Measurements from ENCODE around the gene CPLANE1. TPM values are rescaled to one million over a fixed set of nuclear protein-coding genes. Genes with fewer than 3 reads are reported as not detected.

CPLANE1 gene
- total and polyA plus RNA-seq, 10 of the 15 experiments (the other 5 are each of a cell fraction or from before 2014, with no cell fraction given), result 1.7 to 14.8 (median 6.7) TPM

DNA sequence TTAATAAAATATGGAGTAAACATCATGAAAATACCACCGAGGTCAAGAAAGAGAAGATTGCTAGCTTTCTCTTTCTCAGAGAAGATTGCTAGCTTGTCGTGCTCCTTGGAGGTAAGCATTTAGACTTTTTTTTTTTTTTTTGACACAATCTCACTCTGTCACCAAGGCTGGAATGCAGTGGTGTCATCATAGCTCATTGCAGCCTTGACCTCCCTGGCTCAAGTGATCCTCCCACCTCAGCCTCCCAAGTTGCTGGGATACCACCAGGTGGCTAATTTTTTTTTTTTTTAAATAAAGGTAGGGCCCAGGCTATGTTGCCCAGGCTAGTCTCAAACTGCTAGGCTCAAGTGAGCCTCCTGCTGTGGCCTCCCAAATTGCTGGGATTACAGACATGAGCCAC is 26.3 kb upstream of the CPLANE1 start:
- SMC1A ChIA-PET (ENCODE audit: uncharacterized antibody, unreplicated experiment), result no interaction called here
- no peaks in the 10 kb centered on the region for H3K27me3 ChIP-seq (replicated peaks in 1 of 2; ENCODE audit: control insufficient read depth in 2 of 2, insufficient read depth in 2 of 2, low read length in 1 of 2)
- H4K20me1 ChIP-seq (ENCODE audit: control insufficient read depth, insufficient read depth), result no peaks in the 10 kb centered on the region
- ATAC-seq, result no peak
- no peak for DNase-seq (ENCODE audit: low read depth, low spot score)
- 47% methylated on average over 2 of the region's 2 CpGs for WGBS (ENCODE audit: insufficient coverage, insufficient replicate concordance, low lambda C conversion rate, missing lambda C conversion rate)
- TF ChIP-seq BACH1 (IDR thresholded peaks at IDR 0.05; ENCODE audit: borderline replicate concordance), result no peak
- TF ChIP-seq NR2F1 (conservative IDR thresholded peaks at IDR 0.05), result no peak
- no peak for TF ChIP-seq CHD2 (IDR thresholded peaks at IDR 0.05; ENCODE audit: borderline replicate concordance, low read depth, low read length)
- no peak for TF ChIP-seq HSF1 (IDR thresholded peaks at IDR 0.05; ENCODE audit: low read depth, low read length)
- TF ChIP-seq IKZF1 (conservative IDR thresholded peaks at IDR 0.05), result no peak
- TF ChIP-seq SMC3 (IDR thresholded peaks at IDR 0.05; ENCODE audit: borderline replicate concordance, low read length), result no peak
- TF ChIP-seq RELA (IDR thresholded peaks at IDR 0.05; ENCODE audit: borderline replicate concordance, partially characterized antibody), result no peak
- TF ChIP-seq DPF2 (IDR thresholded peaks at IDR 0.05), result no peak
- intact Hi-C loops (cut with micrococcal nuclease; ENCODE audit: unreplicated experiment) (no loop called here), in situ Hi-C loops (cut with MboI) (no loop called here)
- H2AFZ ChIP-seq (ENCODE audit: control insufficient read depth, low read depth, low read length), result no peak overlapping the region
- POLR2A ChIA-PET, result no interaction called here
- H3K9ac ChIP-seq (ENCODE audit: control insufficient read depth, insufficient read depth, low read length), result no peak overlapping the region
- H3K4me3 ChIP-seq, result no peak overlapping the region
- CTCF ChIA-PET, result no interaction called here
- H3K4me2 ChIP-seq (ENCODE audit: control insufficient read depth, insufficient read depth), result no peak overlapping the region
- no peak for FAIRE-seq
- H3K27ac ChIP-seq (ENCODE audit: control insufficient read depth, insufficient read depth), result no peak overlapping the region
- RAD21 ChIA-PET (ENCODE audit: unreplicated experiment), result no interaction called here
- no peaks in the 10 kb centered on the region for H3K36me3 ChIP-seq (ENCODE audit: control insufficient read depth in 2 of 2, insufficient read depth in 2 of 2, low read length in 1 of 2)
- BruUV-seq (replicated peaks), result no TSS peak
- no peaks in the 10 kb centered on the region for H3K4me1 ChIP-seq (ENCODE audit: control insufficient read depth, insufficient read depth, low read length)
- peaks cover 4% of the 10 kb centered on the region; the same call in 1 of the 3 replicates for H3K9me3 ChIP-seq (replicated peaks; ENCODE audit: control insufficient read depth, insufficient read depth, low read length)
- no peaks in the 10 kb centered on the region for H3K79me2 ChIP-seq (ENCODE audit: control insufficient read depth, insufficient read depth, low read length)

DNA sequence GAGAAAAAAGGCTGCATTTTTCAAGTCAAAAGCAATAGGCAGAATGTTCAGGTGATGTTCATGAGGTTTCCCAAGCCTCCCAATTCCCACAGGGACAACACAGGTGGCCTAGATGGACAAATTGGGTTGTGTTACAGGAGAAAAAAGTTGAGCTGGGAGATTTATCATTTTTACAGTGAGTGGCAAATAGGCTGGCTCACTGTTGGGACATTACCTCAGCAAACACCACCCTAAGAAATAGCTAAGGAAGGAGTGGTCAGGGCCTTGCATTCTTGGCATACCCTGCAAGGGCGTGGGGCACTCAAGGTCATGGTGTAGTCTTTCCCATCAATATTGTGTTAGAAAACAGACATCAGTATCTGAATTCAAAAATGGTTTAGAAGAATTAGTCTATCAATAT is 23.3 kb upstream of the CPLANE1 start:
- Histone ChIP-seq H3K27ac (ENCODE audit: control insufficient read depth, insufficient read depth) (no peak overlapping the region), H3K4me1 (ENCODE audit: control insufficient read depth, insufficient read depth, low read length) (no peaks in the 10 kb centered on the region), H2AFZ (ENCODE audit: control insufficient read depth, low read depth, low read length) (no peak overlapping the region), H3K36me3 (ENCODE audit: control insufficient read depth in 2 of 2, insufficient read depth in 2 of 2, low read length in 1 of 2) (no peaks in the 10 kb centered on the region), H3K9ac (ENCODE audit: control insufficient read depth, insufficient read depth, low read length) (no peak overlapping the region), H3K4me3 (no peak overlapping the region), H3K27me3 (replicated peaks in 1 of 2; ENCODE audit: control insufficient read depth in 2 of 2, insufficient read depth in 2 of 2, low read length in 1 of 2) (no peaks in the 10 kb centered on the region), H4K20me1 (ENCODE audit: control insufficient read depth, insufficient read depth) (no peaks in the 10 kb centered on the region), H3K79me2 (ENCODE audit: control insufficient read depth, insufficient read depth, low read length) (no peaks in the 10 kb centered on the region), H3K4me2 (ENCODE audit: control insufficient read depth, insufficient read depth) (no peak overlapping the region), H3K9me3 (replicated peaks; ENCODE audit: control insufficient read depth, insufficient read depth, low read length) (no peaks in the 10 kb centered on the region; the same call in 2 of the 3 replicates)
- no TSS peak for BruUV-seq (replicated peaks)
- TF ChIP-seq MTA3 (IDR thresholded peaks at IDR 0.05; ENCODE audit: borderline replicate concordance, low read length), result no peak
- TF ChIP-seq, protein P1, sequence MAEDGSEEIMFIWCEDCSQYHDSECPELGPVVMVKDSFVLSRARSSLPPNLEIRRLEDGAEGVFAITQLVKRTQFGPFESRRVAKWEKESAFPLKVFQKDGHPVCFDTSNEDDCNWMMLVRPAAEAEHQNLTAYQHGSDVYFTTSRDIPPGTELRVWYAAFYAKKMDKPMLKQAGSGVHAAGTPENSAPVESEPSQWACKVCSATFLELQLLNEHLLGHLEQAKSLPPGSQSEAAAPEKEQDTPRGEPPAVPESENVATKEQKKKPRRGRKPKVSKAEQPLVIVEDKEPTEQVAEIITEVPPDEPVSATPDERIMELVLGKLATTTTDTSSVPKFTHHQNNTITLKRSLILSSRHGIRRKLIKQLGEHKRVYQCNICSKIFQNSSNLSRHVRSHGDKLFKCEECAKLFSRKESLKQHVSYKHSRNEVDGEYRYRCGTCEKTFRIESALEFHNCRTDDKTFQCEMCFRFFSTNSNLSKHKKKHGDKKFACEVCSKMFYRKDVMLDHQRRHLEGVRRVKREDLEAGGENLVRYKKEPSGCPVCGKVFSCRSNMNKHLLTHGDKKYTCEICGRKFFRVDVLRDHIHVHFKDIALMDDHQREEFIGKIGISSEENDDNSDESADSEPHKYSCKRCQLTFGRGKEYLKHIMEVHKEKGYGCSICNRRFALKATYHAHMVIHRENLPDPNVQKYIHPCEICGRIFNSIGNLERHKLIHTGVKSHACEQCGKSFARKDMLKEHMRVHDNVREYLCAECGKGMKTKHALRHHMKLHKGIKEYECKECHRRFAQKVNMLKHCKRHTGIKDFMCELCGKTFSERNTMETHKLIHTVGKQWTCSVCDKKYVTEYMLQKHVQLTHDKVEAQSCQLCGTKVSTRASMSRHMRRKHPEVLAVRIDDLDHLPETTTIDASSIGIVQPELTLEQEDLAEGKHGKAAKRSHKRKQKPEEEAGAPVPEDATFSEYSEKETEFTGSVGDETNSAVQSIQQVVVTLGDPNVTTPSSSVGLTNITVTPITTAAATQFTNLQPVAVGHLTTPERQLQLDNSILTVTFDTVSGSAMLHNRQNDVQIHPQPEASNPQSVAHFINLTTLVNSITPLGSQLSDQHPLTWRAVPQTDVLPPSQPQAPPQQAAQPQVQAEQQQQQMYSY (CRISPR knock-in tag; IDR thresholded peaks at IDR 0.05), result no peak
- TF ChIP-seq, protein P2, sequence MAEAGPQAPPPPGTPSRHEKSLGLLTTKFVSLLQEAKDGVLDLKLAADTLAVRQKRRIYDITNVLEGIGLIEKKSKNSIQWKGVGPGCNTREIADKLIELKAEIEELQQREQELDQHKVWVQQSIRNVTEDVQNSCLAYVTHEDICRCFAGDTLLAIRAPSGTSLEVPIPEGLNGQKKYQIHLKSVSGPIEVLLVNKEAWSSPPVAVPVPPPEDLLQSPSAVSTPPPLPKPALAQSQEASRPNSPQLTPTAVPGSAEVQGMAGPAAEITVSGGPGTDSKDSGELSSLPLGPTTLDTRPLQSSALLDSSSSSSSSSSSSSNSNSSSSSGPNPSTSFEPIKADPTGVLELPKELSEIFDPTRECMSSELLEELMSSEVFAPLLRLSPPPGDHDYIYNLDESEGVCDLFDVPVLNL (IDR thresholded peaks at IDR 0.05; ENCODE audit: low read depth, low read length), result no peak
- no peak for TF ChIP-seq IRF4 (IDR thresholded peaks at IDR 0.05; ENCODE audit: low read depth, low read length)
- in situ Hi-C loops (cut with MboI) (no loop called here), intact Hi-C loops (cut with micrococcal nuclease; ENCODE audit: unreplicated experiment) (no loop called here)
- POLR2A ChIA-PET, result no interaction called here
- RAD21 ChIA-PET (ENCODE audit: unreplicated experiment), result no interaction called here
- SMC1A ChIA-PET (ENCODE audit: uncharacterized antibody, unreplicated experiment), result interaction anchor here (0.9 to 1.2 kb wide), 2 partner anchors 9 to 24 kb away, joined by 3 read pairs; no protein-coding TSS in a partner anchor
- DNase-seq (ENCODE audit: low read depth, low spot score), result no peak
- CTCF ChIA-PET, result no interaction called here
- no peak for FAIRE-seq
- 0% methylated on average over 1 of the region's 1 CpG for WGBS (ENCODE audit: insufficient coverage, insufficient replicate concordance, low lambda C conversion rate, missing lambda C conversion rate)
- ATAC-seq, result no peak
